ENCODE results near the gene CEP57L1.

CEP57L1 gene

GRCh38 chr6:109095036-109095834 lies at the start of gene CEP57L1:
TSS of gene CEP57L1 (plus strand) at chr6:109095507. CDS start at chr6:109145222, 49,715 bp downstream.
- DNase-seq, result peak; percentile 94

GRCh38 chr6:109048176-109048575 lies 47.1 kb upstream of the CEP57L1 start:
- no peak for DNase-seq

DNA sequence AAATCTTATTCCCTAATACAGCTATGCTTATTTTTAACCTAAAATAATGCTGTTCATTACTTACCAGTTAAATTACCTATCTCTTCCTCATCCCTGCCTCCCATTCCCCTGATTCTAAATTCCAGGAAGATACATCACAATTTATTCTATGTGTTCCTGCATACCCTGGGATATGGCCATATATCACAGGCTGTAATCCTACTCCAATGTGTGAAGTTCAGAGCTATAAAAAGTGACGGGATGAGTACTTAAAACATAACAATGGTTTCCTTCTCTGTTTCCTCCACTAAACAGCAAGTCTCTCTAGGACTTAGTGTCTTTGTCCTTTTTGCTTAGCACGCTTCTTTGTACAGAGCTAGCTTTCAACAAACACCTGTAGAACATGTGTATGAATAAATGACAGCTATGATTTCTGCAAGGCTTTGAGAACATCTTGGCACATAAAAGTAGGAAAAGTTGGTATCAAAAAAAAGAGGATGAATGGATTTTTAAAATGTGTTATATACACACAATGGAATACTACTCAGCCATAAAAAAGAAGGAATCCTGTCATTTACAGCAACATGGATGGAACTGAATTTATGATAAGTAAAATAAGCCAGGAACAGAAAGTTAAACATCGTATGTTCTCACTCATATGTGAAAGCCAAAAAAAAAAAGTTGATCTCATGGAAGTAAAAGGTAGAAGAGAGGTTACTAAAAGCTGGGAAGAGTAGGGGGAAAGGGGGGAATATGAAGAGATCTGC lies 46.5 kb upstream of the CEP57L1 start:
- DNase-seq, result no peak

DNA sequence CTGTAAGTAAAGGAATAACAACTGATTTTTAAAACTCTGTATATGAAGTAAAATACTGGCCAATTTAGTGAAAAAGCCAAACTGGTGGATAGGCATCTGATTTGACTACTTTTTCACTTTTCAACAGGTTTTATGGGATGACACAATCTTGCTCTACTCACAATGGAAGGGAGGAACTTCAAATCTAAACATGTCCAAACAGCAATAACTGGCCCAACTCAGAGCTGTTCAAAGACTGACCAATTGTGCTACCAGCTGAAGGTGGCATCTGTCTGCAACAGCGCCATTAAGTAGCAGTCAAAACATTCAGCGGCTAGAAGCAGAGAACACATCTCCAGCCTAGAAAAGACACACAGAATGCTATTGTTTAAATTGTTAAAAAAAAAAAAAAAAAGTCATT lies 45.3 kb upstream of the CEP57L1 start:
- DNase-seq, result no peak

DNA sequence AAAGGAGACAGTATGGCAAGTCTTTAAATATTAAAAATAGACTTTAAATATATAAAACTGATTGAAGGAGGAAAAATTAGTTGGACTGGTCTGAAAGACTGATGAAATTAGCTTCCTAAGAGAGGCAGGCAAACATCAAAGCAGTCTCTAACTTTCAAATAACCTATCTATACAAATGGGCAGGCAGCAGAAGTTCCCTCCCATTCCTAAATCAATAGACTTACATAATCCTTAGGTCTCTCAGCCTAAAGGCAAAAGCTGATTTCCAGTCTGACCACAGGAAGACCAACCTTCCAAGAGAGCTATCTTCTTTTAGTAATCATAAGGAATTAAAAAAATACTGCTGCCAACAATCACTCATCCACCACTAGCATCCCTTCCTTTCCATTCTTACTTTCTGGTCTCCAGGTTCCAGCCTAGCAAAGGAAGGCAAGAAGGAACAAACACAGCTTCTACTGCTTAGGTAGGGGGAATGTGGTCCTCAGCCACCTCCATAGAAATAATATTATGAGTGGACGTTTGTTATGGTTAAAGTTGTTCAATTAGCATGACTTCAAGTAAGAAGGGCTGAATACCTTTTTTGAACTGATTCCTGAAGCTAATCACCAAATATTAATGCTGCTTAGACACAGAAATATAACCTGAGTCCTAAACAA lies 44.7 kb upstream of the CEP57L1 start:
- no peak for DNase-seq

GRCh38 chr6:109051301-109052017 lies 43.8 kb upstream of the CEP57L1 start:
- no peak for DNase-seq

DNA sequence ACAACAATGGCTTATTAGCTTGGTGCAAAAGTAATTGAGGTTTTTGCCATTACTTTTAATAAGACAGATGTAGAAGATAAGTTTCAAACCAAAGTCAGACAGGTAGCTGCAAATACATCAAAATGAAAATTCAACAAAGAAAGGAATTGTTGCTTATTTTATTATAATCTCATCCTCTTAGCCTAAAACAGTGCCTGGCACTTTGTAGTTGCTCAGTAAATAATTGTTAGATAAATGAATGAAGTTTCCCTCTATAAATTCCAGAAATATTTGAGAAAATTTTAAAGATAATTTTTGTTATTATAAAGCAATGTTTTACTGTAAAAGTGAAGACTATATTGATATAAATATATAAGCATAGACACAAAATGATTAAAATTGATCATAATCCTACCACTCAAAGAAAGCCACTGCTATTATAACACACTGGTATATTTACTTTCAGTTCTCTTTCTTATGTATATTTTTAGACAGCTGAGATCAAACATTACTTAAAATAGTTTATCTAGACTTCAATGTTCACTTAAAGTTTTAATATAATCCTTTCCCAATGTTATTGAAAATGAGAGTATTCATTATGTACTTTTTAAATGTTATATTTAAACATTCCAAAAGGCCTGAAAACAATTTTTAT lies 43.2 kb upstream of the CEP57L1 start:
- DNase-seq, result no peak

DNA sequence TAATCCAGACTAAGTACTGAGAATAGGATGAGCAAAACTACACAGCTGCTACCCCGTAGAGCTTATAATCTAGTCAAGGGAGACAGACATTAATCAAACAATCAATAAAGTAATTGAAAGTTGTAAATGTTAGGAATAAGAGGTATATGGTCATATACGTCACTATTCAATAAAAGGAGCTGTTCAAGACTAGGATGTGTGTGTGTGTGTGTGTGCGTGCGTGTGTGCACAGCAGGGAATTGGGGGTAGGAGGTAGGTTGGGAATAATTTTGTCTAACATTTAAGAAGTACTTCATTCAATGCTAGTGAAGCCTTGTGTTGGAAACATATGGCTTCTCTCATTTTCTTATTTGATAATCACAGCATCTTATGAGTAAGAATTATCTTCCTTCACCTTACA lies 42.5 kb upstream of the CEP57L1 start:
- no peak for DNase-seq

- no peak for DNase-seq
Measured at GRCh38 chr6:109053336-109053735, 42.0 kb upstream of the CEP57L1 start.

DNA sequence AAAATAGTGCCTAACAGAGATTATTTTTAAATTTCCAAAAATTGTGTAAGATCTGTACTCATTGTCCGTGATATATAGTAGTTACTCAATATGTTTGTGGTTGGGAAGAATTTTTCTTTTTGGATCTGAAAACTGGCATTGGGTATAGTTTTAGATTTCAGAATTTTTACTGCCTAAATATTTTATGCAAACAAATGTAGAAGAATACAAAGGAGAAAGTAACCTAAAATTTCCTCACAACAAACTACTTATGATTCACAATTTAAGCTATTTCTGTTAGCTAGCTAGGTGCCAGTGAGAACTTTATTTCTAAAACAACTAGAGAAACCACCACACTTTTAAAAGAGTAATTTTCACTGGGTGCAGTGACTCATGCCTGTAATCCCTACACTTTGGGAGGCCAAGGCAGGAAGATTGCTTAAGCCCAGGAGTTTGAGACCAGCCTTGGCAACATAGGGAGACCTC lies 39.5 kb upstream of the CEP57L1 start:
- no peak for DNase-seq

GRCh38 chr6:109056661-109057060 lies 38.6 kb upstream of the CEP57L1 start:
- DNase-seq, result no peak

GRCh38 chr6:109058620-109059019 lies 36.7 kb upstream of the CEP57L1 start:
- DNase-seq, result no peak

DNA sequence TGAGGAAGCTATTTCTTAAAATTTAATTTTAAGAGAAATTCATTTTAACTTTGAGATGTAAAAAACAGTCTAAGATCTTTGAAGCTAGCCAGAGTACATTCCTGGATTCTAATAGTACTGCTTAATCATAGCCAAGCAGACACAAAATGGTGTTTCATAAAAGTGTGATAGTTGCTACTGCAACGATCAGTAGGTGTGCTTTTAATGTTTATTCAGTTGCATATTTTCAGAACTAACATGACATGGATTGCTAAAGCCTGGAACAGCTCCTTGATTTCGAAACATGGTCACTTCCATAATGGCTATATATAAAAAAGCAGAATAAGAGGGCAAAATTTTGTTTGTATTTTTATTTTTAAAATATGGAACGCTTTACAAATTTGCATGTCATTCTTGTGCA lies 36.2 kb upstream of the CEP57L1 start:
- no peak for DNase-seq

DNA sequence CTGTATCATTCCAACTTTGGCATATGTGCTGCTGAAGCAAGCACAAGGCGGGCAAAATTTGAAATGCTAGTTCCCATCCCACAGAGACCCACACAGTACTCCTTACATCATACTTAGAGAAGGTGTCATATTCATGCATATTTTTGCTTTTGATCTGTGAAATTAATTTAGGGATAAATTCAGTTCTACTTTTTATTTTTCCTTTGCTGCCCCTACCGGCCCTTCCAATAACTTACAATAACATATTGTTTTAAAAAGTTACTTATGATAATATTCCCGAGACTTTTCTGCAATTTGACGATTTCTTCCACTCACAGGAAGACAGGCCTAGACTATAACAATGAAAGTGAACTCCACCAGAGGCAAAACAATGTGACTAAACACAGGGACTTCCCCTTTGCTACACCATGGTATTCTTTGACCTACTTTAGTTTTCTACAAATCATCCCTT lies 35.7 kb upstream of the CEP57L1 start:
- DNase-seq, result no peak

DNA sequence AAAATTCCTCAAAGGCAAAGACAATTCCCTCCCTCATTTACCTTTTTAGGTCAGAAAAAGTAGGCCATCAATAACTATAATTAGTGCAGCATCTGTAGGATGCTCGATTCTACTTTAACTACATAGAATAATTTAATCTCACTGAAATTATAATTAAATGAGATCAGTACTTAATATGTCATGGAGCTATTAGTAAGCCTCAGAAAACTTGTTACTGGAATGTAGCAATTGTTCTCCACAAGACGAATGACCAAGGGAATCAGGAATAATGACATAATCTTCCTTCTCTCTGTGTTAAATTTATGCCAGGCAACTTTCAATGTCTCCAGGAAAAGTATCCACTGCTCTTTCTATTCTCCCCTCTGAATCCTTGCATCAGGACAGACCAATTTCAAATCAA lies 34.7 kb upstream of the CEP57L1 start:
- DNase-seq, result no peak

GRCh38 chr6:109062216-109062615 lies 33.1 kb upstream of the CEP57L1 start:
- no peak for DNase-seq

DNA sequence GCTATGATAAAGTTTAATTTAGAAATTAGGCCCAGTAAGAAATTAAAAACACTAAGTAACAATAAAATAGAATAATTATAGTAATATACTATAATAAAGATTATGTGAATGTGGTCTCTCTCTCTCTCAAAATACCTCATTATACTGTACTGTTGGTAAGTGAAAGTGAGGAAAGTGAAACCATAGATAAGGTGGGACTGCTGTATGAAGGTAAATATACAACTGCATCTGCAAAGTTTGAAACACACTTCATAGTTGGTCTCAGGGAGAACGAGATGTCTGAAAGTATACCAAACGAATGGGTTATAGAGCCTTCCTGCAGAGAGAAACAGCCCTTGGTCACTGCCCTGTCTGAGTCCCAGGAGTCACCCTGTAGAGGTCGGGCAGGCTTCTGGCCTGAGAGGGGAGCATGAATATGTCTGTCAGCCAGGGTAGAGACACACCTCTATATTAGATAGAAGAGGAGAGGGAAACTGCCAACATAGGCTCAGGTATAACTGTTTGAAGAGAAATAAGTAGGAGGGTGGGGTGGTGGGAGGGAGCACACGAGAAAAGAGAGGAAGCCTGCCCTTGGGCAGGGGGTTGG lies 32.4 kb upstream of the CEP57L1 start:
- DNase-seq, result no peak

DNA sequence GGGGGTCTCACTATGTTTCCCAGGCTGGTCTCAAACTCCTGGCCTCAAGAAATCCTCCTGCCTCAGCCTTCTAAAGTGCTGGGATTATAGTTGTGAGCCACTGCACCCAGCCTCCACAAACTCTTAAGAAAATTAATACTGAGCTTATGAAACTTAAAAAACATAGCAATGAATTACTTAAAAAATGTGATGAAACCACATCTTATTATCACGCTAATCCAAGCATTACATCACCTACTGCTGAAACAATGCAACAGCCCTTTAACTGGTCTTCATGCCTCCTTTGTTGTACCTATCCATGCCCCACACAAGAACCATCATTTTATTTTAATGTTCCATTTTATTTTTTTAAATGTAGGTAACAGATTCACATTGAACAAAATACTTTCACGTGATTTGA lies 25.6 kb upstream of the CEP57L1 start:
- DNase-seq, result no peak

DNA sequence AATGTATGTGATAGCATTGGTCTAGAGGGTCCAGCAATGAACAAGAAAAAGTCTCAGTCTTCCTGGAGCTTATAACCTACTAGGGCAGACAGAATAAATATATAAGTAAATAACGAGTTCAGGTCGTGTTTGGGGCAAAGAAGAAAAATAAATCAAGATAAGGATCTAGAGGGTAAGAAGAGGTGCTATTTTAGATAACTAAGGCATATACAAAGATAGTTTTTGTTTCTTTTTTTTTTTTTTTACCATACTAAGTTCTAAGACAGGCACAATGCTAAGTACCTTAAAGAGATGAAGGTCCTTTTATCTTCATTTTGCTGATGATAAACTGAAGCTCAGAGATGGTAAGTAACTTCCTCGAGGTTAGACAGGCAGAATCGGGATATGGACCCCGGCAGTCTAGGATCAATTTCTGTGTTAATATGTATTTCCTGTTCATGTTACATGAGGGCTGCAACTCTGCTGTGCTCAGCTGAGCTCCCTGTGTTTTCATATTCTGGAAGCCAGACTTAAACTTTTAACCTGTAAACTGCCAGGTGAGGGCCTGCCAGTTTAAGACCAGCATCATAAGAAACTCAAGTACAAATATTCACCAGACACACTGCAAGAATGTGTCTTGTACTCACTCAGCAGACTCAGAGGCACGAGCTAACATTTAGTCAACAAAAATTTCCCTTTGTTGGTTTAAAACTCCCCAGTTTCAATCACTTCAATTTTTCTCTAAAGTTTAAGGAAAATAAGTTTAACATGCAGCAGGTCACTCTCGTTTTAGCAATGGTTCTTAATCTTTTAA lies 24.0 kb upstream of the CEP57L1 start:
- DNase-seq, result no peak

- DNase-seq, result peak; percentile 56
Measured at GRCh38 chr6:109073344-109074132, 21.8 kb upstream of the CEP57L1 start.

DNA sequence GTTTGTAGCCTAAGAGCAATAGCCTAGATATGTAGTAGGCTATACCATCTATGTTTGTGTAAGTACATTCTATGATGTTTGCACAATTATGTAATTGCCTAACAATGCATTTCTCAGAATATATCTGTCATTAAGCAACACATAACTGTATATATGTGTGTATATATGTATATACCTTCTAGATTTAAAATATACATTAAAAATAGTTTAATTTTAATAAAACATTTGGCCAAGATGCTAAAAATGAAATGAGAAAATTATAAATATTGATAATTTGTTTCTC lies 21.2 kb upstream of the CEP57L1 start:
- DNase-seq, result no peak

Data from DMS153 (cell line).